ENCODE measurements around the gene PATJ.

GRCh38 chr1:61740751-61741700, 1.3 kb upstream of the PATJ start:
- TF ChIP-seq, protein P1, sequence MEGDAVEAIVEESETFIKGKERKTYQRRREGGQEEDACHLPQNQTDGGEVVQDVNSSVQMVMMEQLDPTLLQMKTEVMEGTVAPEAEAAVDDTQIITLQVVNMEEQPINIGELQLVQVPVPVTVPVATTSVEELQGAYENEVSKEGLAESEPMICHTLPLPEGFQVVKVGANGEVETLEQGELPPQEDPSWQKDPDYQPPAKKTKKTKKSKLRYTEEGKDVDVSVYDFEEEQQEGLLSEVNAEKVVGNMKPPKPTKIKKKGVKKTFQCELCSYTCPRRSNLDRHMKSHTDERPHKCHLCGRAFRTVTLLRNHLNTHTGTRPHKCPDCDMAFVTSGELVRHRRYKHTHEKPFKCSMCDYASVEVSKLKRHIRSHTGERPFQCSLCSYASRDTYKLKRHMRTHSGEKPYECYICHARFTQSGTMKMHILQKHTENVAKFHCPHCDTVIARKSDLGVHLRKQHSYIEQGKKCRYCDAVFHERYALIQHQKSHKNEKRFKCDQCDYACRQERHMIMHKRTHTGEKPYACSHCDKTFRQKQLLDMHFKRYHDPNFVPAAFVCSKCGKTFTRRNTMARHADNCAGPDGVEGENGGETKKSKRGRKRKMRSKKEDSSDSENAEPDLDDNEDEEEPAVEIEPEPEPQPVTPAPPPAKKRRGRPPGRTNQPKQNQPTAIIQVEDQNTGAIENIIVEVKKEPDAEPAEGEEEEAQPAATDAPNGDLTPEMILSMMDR (IDR thresholded peaks at IDR 0.05; ENCODE audit: poor library complexity) = no peak
- TF ChIP-seq EZH2 (IDR thresholded peaks at IDR 0.05; ENCODE audit: borderline replicate concordance) (no peak), EZH2phosphoT487 (IDR thresholded peaks at IDR 0.05; ENCODE audit: low read depth, severe bottlenecking, unreplicated experiment) (no peak)

Measured in hepatocyte (in vitro differentiated cells).